BJ (cell line): ENCODE data around the gene TSPAN11. TPM values are rescaled to one million over a fixed set of nuclear protein-coding genes. Genes with fewer than 3 reads are reported as not detected.

Source experiments
- CTCF ChIA-PET: fragments of 350-600 bp; formaldehyde crosslinking; extraction: SDS; loops from one replicate; lab custom pipeline; 2021; ENCODE audit warnings: antibody characterized with exemption, inconsistent platforms; lab: Yijun Ruan, JAX
- POLR2A ChIA-PET: fragments of 300-600 bp; sonication (Branson Sonifier 250); formaldehyde crosslinking; extraction: SDS; loops from one replicate; lab custom pipeline; 2021; ENCODE audit warnings: antibody characterized with exemption; lab: Charles Lee
- DNase-seq: peaks from one replicate; pipeline ENCODE4 v3.0.0-alpha.2; 2011; ENCODE audit warnings: low read depth
- H3K27me3 ChIP-seq: 2 replicates; pipeline ENCODE4 v1.6.0; 2011; ENCODE audit warnings: low read length; ENCODE audit not compliant: control insufficient read depth, insufficient read depth
- H3K36me3 ChIP-seq: 2 replicates; pipeline ENCODE4 v1.5.1; 2011; ENCODE audit warnings: low read length; ENCODE audit not compliant: control insufficient read depth, insufficient read depth
- H3K4me3 ChIP-seq: 2 replicates; pipeline ENCODE4 v1.5.1; 2011; ENCODE audit warnings: low read depth, mild to moderate bottlenecking, control low read depth, low read length
- CTCF ChIP-seq: IDR thresholded peaks from 2 replicates; pipeline ENCODE4 v1.5.1; 2011; ENCODE audit warnings: low read depth, mild to moderate bottlenecking, control low read depth, inconsistent platforms, low read length, moderate library complexity; ENCODE audit not compliant: insufficient read depth
- polyA plus RNA-seq: library from polyadenylated mRNA; depleted of rRNA; stranded (reverse); fragments of >200 nt; gene quantifications from 2 replicates; pipeline ENCODE4 v1.2.3, GENCODE V29; 2011

The TSPAN11 gene
- polyA plus RNA-seq, 1 experiment: 0.64 TPM

- no peak for DNase-seq
- CTCF ChIA-PET: interaction anchor here (1.0 kb wide), 1 partner anchor 122 kb away, joined by 3 read pairs; no protein-coding TSS in a partner anchor
- H3K27me3 ChIP-seq: peaks cover 8% of the 10 kb centered on the region
- no peak for TF ChIP-seq CTCF
- POLR2A ChIA-PET: no interaction called here
- no peaks in the 10 kb centered on the region for H3K36me3 ChIP-seq
- no peak overlapping the region for H3K4me3 ChIP-seq
Observed at GRCh38 chr12:30968211-30968610, 41.7 kb downstream of the TSPAN11 start.

- H3K27me3 ChIP-seq: peaks cover 8% of the 10 kb centered on the region
- H3K4me3 ChIP-seq: no peak overlapping the region
- POLR2A ChIA-PET: no interaction called here
- DNase-seq: no peak
- CTCF ChIA-PET: interaction anchor here (1.0 kb wide), 1 partner anchor 123 kb away, joined by 3 read pairs; no protein-coding TSS in a partner anchor
- no peaks in the 10 kb centered on the region for H3K36me3 ChIP-seq
- no peak for TF ChIP-seq CTCF
Observed at GRCh38 chr12:30969006-30969405, 42.5 kb downstream of the TSPAN11 start.

GRCh38 chr12:30969606-30970395 lies 43.3 kb downstream of the TSPAN11 start:
- TF ChIP-seq CTCF: no peak
- Histone ChIP-seq H3K4me3 (no peak overlapping the region), H3K36me3 (no peaks in the 10 kb centered on the region), H3K27me3 (peaks cover 8% of the 10 kb centered on the region)
- POLR2A ChIA-PET: no interaction called here
- DNase-seq: no peak
- CTCF ChIA-PET: no interaction called here

DNA sequence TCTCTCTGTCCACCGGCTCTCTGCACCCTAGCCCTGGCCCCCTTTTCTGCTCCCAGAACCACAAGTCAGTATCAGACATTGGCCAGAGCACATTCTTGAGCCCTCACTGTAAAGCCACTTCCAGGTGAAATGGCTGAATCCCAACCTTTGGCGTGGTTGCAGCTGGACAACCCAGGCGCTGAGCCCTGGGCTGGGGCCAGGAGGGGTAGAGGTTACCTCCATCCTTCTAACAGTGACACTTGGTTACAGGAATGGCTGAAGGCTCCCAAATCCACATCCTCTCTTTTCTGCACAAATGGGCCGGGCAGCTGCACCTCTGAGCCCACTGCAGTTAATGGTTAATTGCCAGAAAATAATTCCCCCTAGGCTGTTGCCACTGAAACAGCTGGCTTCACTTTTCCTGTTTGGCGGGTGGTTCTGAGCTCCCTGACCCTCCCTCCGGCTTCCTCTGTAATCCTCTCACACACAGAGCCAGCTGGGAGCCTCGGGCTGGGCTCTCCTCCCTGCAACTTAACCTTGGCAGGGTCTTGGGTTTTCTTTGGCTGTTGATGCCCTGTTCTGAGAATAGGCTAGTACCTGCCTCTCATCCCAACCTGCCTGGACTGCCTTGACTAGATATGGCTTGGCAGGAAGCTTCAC lies 44.1 kb downstream of the TSPAN11 start:
- no peak for DNase-seq
- ChIA-PET POLR2A (no interaction called here), CTCF (interaction anchor here (0.8 to 1.1 kb wide), 2 partner anchors 14 to 15 kb away, joined by 3 read pairs; no protein-coding TSS in a partner anchor)

More for the DNA sequence above, 44.1 kb downstream of the TSPAN11 start:
- no peak for TF ChIP-seq CTCF
- Histone ChIP-seq H3K4me3 (no peak overlapping the region), H3K36me3 (no peaks in the 10 kb centered on the region), H3K27me3 (peaks cover 8% of the 10 kb centered on the region)
